G401 (cell line): ENCODE data around the gene AMOT. TPM values are rescaled to one million over a fixed set of nuclear protein-coding genes. Genes with fewer than 3 reads are reported as not detected.
A peak's percentile ranks its signal among the peaks of the same experiment; 100 is the strongest.
"Not testable (repeated sequence)": the region's sequence is repeated elsewhere in the genome, so short reads cannot be mapped to it uniquely, and the experiment has no call there.

Experiments used
- DNase-seq: peaks from one replicate; pipeline ENCODE4 v3.0.0-alpha.2; 2015; ENCODE audit warnings: low spot score
- in situ Hi-C: cut with HindIII; loops from 2 replicates; pipeline ENCODE4 v1.10.0; 2016; ENCODE audit warnings: low sequenced_read_pairs, mixed read lengths
- total RNA-seq: library from RNA; depleted of rRNA; stranded (reverse); fragments of >200 nt; shearing (Covaris generic); gene quantifications from 2 replicates; pipeline ENCODE4 v1.2.3, GENCODE V29; 2014; rRNA removed

Gene AMOT, protein sequence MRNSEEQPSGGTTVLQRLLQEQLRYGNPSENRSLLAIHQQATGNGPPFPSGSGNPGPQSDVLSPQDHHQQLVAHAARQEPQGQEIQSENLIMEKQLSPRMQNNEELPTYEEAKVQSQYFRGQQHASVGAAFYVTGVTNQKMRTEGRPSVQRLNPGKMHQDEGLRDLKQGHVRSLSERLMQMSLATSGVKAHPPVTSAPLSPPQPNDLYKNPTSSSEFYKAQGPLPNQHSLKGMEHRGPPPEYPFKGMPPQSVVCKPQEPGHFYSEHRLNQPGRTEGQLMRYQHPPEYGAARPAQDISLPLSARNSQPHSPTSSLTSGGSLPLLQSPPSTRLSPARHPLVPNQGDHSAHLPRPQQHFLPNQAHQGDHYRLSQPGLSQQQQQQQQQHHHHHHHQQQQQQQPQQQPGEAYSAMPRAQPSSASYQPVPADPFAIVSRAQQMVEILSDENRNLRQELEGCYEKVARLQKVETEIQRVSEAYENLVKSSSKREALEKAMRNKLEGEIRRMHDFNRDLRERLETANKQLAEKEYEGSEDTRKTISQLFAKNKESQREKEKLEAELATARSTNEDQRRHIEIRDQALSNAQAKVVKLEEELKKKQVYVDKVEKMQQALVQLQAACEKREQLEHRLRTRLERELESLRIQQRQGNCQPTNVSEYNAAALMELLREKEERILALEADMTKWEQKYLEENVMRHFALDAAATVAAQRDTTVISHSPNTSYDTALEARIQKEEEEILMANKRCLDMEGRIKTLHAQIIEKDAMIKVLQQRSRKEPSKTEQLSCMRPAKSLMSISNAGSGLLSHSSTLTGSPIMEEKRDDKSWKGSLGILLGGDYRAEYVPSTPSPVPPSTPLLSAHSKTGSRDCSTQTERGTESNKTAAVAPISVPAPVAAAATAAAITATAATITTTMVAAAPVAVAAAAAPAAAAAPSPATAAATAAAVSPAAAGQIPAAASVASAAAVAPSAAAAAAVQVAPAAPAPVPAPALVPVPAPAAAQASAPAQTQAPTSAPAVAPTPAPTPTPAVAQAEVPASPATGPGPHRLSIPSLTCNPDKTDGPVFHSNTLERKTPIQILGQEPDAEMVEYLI
- total RNA-seq: under 0.01 TPM in 1 of 2 replicates, not detected in the other

DNA sequence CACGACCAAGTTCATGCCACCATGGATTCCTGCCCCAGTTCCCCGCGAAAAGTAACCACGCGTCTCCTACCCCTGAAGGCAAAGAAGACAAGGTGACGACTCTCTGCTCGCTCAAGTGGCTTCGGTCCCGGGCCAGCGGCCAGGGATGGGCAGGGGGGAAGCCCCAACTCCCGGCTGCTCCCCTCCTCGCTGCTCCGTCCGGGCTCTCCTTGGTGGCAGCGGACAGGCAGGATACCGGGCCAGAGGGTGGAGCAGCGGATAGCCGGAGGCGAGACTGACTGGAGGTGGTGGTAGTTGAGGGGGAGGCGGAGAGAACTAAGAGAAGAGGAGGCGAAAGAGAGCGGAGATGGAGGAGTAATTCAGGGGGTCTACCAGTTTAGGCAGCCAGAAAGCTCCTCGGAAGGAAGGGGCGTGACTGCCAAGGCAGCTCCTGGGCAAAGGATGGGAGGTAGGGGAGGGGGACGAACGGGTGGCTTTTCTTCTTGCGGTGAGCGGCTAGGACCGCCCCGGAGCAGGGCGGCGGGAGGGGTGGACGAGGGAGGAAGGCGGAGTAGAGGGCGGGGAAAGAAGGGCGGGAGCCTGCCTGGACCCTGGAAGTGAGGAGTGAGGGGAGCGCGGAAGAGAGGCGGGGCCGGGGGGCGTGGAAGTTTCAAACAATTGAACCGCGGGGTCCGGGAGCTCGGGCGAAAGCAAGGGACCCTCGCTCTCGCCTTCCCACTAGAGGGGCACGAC lies at the start of gene AMOT:
Gene AMOT (minus strand): TSS at position 450 of the 732 bp plus-strand sequence. CDS start 17,705 bp downstream, outside the sequence.
- peak; percentile 79 for DNase-seq
- in situ Hi-C loops: no loop called here

DNA sequence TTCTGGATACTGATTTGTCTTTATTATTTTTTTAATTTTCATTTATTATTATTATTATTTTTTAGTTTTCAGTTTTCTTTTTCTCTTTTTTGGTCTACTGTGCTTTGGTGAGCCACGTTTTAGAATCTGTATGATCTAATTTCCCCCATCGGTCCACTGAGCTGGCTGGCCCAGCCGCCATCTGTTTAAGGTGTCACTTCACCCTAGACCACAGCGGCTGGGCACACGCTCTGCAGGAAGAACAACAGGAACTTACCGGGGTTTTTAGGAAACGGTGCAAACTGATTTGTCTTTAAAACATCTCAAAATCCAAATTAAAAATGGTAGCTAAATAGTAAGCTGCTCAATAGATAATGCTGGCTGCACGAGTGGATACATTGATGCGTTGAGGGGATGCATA lies 48.8 kb upstream of the AMOT start:
- in situ Hi-C loops: no loop called here
- DNase-seq: no peak

DNA sequence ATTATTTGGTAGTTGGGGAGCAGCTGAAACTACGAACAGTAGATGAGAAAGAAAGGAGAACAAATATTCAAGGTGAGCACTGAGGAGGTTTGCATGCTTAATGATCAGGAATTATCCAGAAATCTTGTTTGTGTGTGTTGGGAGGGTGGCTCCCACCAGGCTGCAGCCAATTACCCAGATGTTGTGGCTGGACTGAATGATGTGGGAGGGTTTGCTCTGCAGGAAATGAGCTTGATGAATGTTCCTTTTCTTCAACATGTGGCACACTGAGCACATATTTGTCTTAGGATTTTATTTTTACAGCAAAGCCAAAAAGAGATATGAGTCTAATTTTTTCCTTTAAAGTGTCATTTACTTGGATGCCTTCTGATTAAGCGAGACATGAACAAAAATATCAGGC lies 48.3 kb upstream of the AMOT start:
- DNase-seq: no peak
- in situ Hi-C loops: no loop called here

DNA sequence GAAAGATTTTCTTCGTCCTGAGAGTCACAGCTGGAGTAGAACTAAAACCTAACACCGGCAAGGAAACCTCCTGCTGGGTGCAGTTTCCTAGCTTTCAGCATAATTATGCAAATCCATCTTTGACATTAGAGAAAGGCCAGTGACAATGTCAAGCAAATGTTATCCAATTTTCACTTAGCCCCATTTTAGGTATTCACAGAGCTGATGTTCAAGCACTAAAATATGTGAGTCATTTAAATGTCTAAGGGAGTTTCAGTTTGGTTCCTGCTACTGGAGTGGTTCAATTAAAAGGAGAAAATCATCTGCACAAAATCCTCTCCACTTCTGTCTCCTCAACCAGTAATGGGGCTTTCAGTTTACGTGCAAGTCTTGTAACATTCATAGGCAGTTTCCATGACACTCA lies 37.1 kb upstream of the AMOT start:
- in situ Hi-C loops: no loop called here
- DNase-seq: no peak

DNA sequence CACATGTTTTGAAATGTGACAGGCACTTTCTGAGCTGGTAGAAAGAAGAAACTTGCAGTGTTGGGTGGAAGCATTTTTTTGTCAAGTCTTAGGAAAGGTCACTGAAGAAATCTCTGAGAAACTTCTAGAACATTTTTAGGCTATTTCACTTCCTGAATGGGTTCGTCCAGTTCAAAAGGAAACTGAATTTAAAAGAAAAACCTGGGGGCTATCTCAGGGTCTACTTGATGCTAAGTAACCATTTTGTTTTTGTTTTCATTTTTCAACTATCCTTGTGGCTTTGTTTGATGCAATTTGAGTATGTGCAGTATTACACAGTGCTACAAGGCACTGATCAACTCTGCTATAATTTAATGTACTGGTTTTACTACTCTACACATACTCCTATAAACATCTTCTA lies 34.0 kb upstream of the AMOT start:
- in situ Hi-C loops: no loop called here
- DNase-seq: no peak

DNA sequence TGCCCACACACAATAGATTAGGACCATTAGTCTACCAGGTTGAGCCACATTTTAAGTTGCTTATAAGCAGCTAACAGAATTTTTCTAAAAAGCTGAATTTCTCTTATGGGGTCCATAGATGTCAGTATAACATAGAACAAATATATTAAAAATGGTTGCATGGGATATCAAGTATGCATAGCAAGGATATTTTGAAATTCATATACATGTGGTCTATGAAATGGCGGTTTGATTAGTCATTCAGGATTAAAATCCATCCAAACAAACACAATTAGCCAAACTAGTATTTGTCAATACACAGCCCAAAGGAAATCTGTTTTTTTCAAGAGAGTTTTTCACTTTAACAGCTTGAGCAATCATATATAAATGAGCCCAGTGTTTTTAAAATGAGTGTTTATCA lies 33.5 kb upstream of the AMOT start:
- DNase-seq: no peak
- in situ Hi-C loops: no loop called here

DNA sequence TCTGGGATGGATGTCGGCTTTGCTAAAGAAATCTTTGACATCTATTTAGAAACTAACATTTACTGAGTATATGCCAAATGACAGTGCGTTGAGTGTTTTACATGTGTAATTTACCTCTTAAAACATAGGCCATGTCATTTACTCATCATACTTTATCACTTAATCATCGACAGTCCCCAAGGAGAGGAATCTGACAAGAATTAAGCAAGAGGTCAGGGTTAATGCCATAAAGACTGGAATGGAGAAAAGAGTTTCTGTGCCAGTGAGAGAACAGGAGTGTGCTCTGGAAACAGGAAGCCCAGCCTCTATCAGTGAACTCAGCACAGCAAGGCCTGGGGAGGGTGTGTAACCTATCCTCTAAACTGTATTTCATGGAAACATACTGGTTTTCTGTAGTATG lies 28.0 kb upstream of the AMOT start:
- DNase-seq: no peak
- in situ Hi-C loops: no loop called here

DNA sequence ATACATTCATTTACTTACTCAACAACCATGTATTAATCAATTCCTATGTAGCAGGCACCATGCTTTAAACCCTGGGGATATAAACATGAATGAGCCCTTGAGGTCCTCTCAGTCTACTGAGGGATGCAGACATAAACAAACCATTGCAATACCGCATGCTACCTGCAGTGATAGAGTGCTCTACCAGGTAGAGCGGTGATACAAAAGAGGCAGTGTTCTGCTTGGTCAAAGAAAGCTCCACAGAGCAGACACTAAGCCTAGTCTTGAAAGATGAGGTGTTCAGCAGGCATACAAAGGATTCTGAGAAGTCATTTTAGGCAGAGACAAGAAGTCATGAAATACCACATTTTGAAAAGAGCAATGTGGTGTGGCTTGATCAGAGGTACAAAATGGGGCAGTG lies 26.9 kb upstream of the AMOT start:
- in situ Hi-C loops: no loop called here
- no peak for DNase-seq

DNA sequence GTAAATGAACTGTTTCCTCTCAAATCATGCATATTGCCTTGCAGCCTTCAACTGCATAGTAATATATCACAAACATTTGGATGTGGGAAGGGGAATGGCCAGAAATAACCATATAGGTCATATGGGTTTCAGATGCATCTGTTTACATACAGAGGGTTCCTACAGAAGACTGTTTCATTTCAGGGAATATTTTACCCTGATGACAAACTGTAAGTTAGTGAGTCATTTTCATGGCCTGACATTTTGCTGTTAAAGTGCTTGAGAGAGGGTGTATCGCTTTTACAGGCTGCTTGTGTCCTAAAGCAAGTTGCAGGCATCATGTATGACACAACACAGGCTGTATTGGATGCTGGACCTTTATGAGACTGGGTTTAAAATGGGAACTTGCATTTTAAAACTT lies 25.5 kb upstream of the AMOT start:
- in situ Hi-C loops: no loop called here
- no peak for DNase-seq

DNA sequence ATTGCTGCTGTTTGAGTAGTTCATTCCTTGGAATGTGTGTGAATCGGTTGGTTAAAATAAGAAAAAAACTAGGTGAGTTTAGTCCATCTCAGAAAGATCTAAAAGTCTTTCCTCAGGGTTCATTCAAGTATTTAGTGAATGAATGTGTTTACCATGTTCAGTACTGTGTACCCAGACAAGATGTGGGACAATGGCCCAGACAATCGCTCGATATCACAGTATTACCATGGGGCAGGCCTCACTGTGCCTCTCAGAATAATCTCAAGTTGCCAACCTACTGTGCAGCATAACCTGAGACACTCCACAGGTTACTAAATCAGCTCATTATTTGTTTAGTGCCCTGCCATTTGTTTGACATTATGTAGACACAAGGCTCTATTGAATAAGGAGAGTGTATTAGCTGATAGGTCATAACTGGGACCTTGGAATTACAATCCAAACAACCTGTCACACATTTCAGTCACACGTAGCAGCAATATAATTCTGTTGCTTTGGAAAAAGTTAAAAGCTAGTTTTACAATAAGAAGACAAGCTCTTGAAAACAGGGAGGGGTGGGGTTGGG lies 24.9 kb upstream of the AMOT start:
- DNase-seq: no peak
- in situ Hi-C loops: no loop called here

DNA sequence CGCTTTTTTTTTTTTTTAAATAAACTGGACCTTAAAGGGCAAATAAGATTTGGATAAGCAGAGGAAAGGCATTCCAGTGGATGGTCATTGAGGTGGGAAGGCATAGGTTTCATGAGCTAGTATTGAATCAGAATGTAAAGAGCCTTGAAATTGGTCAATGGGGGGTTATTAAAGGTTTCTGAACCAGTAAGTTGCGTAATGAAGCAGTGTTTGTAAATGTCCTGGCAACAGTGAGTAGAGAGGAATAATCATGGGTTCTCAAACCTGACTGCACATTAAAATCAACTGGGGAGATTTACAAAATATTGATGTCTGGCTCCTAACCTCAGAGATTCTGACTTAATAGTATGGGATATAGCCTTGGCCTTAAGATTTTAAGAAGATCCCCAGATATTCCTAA lies 23.2 kb upstream of the AMOT start:
- in situ Hi-C loops: no loop called here

DNA sequence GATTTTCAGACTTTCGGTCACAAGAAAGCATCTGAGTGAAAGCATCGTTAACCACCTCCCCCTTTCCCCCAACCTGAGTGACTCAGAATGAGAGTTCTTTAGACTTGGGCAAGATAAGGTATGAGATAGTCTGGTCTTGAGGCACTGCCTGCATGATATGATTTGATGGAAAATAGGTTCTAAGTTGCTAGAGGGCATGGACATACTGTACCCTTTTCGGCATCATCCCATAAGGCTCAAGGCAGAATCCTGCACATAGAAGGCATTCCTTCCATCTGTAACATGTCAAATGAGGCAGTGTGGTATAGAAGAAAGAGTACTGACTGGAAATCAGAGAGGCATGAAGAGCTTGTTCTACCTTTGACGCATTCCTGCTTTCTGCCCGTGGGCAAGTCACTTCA lies 16.8 kb upstream of the AMOT start:
- DNase-seq: no peak
- in situ Hi-C loops: no loop called here

More for the DNA sequence above, 23.2 kb upstream of the AMOT start:
- no peak for DNase-seq

DNA sequence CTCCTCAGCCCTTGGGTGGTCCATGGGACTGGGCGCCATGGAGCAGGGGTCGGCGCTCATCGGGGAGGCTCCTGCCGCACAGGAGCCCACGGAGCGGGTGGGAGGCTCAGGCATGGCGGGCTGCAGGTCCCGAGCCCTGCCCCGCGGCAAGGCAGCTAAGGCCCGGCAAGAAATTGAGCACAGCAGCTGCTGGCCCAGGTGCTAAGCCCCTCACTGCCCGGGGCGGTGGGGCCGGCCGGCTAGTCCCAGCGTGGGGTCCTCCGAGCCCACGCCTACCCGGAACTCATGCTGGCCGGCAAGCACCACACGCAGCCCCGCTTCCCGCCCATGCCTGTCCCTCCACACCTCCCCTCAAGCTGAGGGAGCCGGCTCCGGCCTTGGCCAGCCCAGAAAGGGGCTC lies 14.3 kb upstream of the AMOT start:
- DNase-seq, in situ Hi-C loops: not testable (repeated sequence)

DNA sequence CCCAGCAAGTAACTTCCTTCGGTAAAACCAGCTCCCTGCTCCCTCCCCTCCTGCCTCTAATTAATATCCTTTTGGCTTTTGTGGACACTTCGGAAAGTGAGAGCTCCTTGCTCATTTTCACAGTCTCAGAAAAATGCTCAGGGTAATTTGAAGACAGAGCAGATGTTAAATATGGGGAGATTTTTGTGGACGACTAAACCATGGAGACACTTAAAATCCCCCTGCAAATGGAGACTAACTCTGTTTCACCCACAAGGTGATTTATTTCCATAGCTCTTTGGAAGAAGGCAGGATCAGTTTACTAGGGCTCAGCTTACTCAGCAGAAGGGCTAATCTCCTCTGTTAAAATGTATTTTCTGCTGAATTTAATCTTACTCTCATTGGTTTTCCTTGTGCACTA lies 12.2 kb upstream of the AMOT start:
- in situ Hi-C loops: no loop called here
- no peak for DNase-seq

DNA sequence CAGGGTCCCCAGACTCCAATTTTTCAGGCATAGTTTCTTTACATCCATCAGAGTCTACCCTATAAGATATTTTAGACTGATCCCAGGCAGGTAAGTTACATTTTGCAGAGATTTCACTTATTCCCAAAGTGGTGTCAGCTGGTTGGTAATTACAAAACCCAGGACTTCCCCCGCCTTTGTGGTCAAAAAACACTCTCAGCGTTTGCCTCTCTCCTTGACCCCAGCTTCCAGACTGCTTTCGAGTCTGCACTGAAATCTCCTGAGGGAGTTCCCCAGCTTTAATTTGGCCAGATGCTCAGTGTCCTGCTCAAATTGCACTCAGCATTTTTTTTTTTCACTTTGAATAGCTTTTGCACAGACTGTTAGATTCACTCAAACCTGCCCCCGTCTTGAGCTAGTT lies 11.2 kb upstream of the AMOT start:
- in situ Hi-C loops: no loop called here
- DNase-seq: no peak

DNA sequence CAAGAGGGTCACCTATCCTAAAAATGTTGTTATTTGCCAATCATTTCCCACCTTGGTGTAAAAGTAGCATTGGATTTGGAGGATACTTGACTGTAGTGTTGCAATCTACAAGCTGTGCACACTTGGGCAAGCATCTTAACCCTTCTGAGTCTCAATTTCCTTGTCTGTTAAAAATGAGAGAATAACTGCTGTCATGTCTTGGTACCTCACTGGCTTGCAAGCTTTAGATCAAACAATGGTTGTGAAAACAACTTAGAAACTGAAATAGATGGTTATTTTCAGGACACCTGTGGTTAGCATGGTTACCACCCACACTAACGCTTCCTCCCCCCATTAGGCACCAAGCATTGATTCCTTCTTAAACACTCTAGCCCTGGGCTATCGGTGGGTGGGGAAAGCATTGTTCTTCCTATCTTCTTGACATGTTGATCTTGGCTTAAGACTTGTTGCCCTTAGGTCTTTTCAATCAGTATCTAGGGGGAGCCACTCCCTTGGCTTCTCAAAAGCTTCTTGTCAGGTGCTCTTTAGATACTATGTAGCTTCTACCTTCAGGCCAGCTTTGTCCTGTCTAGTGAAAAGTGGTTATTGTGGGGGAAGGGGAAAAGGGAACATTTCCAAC lies 10.6 kb upstream of the AMOT start:
- in situ Hi-C loops: no loop called here
- DNase-seq: no peak

DNA sequence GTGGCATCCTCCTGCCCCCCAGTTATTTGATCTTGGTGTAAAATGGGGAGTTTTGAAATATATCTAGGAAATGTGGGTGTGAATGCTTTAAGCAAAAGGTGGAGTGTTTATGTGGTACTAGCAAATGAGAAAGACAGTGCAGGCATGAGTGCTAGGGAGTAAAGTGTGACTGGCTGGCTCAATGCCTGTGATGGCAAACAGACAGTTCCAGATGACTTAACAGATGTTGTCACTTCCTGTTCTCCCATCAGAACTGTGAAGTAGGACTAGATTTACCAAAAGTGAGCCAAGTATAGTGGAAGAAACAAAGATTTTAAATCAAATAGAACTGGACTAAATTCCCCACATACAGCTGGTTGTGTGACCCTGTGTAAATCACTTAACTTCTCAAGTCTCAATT lies 8.4 kb upstream of the AMOT start:
- DNase-seq: no peak
- in situ Hi-C loops: no loop called here

DNA sequence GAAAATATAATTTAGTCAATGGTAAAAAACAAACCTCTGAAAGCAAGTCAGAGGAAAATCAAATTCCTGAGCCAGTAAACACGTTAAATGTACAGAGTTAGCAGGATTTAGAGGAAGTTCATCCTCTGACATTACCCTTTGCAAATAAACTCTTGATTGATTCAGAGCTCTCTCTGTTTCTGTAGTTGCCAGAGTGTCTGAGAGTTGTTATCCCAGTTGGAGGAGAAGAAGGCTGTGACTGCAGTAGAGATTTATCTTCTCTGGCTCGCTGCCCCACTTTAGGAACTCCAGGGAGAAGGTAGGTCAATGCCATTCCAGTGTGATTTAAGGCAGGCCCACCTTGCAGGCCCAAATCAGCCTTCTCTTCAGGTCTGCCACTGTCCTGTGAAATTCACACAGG lies 6.2 kb upstream of the AMOT start:
- in situ Hi-C loops: no loop called here
- no peak for DNase-seq

DNA sequence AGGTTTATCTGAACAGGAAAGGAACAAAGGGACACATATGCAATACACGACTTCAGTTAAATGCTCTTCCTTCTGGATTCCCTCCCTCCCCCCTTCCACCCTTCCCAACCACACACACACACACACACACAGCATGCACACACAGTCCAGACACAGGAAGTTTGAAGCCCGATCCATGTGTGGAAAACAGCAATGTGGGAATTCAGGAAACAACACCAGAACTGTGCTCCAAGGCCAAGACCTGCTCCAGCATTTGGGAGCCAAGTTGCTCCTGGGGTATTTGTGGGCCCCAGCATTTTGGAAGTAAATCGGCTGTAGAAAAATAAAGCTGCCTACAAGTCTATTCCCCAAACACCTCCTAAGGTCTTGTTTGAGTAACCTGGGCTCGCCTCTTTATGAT lies 5.6 kb upstream of the AMOT start:
- no peak for DNase-seq
- in situ Hi-C loops: no loop called here
